ENCODE data around the gene WNT10A. TPM values are rescaled to one million over a fixed set of nuclear protein-coding genes. Genes with fewer than 3 reads are reported as not detected.

WNT10A gene
- total and polyA plus RNA-seq, 10 of the 15 experiments (the other 5 are each of a cell fraction or from before 2014, with no cell fraction given): 0.61 to 45.0 (median 6.9) TPM

- no peak overlapping the region for H3K4me2 ChIP-seq (ENCODE audit: control insufficient read depth, insufficient read depth)
- no peaks in the 10 kb centered on the region for H4K20me1 ChIP-seq (ENCODE audit: control insufficient read depth, insufficient read depth)
- BruUV-seq (replicated peaks): no TSS peak
- SMC1A ChIA-PET (ENCODE audit: uncharacterized antibody, unreplicated experiment): interaction anchor here (0.7 to 1.6 kb wide), 2 partner anchors 13 to 41 kb away, joined by 3 to 4 read pairs; no protein-coding TSS in a partner anchor
- CTCF ChIA-PET: interaction anchor here (1.3 to 1.8 kb wide), 2 partner anchors 19 to 40 kb away, joined by 4 to 6 read pairs; no protein-coding TSS in a partner anchor
- POLR2A ChIA-PET: no interaction called here
- H3K9me3 ChIP-seq (replicated peaks; ENCODE audit: control insufficient read depth, insufficient read depth, low read length): no peaks in the 10 kb centered on the region
- H3K36me3 ChIP-seq (ENCODE audit: control insufficient read depth in 2 of 2, insufficient read depth in 2 of 2, low read length in 1 of 2): no peaks in the 10 kb centered on the region
- H3K9ac ChIP-seq (ENCODE audit: control insufficient read depth, insufficient read depth, low read length): no peak overlapping the region
- H2AFZ ChIP-seq (ENCODE audit: control insufficient read depth, low read depth, low read length): no peak overlapping the region
- WGBS (ENCODE audit: insufficient coverage, insufficient replicate concordance, low lambda C conversion rate, missing lambda C conversion rate): 15% methylated on average over 10 of the region's 10 CpGs
- ATAC-seq (no peak), FAIRE-seq (no peak), DNase-seq (ENCODE audit: low read depth, low spot score) (no peak)
- TF ChIP-seq CHD4 (IDR thresholded peaks at IDR 0.05): no peak
- TF ChIP-seq, protein P1, sequence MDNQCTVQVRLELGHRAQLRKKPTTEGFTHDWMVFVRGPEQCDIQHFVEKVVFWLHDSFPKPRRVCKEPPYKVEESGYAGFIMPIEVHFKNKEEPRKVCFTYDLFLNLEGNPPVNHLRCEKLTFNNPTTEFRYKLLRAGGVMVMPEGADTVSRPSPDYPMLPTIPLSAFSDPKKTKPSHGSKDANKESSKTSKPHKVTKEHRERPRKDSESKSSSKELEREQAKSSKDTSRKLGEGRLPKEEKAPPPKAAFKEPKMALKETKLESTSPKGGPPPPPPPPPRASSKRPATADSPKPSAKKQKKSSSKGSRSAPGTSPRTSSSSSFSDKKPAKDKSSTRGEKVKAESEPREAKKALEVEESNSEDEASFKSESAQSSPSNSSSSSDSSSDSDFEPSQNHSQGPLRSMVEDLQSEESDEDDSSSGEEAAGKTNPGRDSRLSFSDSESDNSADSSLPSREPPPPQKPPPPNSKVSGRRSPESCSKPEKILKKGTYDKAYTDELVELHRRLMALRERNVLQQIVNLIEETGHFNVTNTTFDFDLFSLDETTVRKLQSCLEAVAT (IDR thresholded peaks at IDR 0.05): no peak
- no peak for TF ChIP-seq YBX1 (IDR thresholded peaks at IDR 0.05)
- no peak for TF ChIP-seq CHD2 (IDR thresholded peaks at IDR 0.05; ENCODE audit: borderline replicate concordance, low read depth, low read length)
- no peak for TF ChIP-seq CTCF (IDR thresholded peaks at IDR 0.05 in 2 of 3, conservative IDR thresholded peaks at IDR 0.05 in 1 of 3; ENCODE audit: control insufficient read depth in 2 of 3, extremely low read depth in 1 of 3, insufficient read depth in 1 of 3, low read depth in 3 of 3, low read length in 3 of 3)
- TF ChIP-seq POLR2AphosphoS2 (IDR thresholded peaks at IDR 0.05; ENCODE audit: low read depth, low read length): no peak
- no peak for TF ChIP-seq PAX5 (IDR thresholded peaks at IDR 0.05; ENCODE audit: borderline replicate concordance, low read depth, low read length)
- no peak overlapping the region for H3K27ac ChIP-seq (ENCODE audit: control insufficient read depth, insufficient read depth)
- RAD21 ChIA-PET (ENCODE audit: unreplicated experiment): no interaction called here
- no peaks in the 10 kb centered on the region for H3K79me2 ChIP-seq (ENCODE audit: control insufficient read depth, insufficient read depth, low read length)
- in situ Hi-C loops (cut with MboI): no loop called here
- peaks cover 22 to 40% of the 10 kb centered on the region in 2 experiments for H3K27me3 ChIP-seq (replicated peaks in 1 of 2; ENCODE audit: control insufficient read depth in 2 of 2, insufficient read depth in 2 of 2, low read length in 1 of 2)
- H3K4me1 ChIP-seq (ENCODE audit: control insufficient read depth, insufficient read depth, low read length): no peaks in the 10 kb centered on the region
- H3K4me3 ChIP-seq: no peak overlapping the region
- intact Hi-C loops (cut with micrococcal nuclease; ENCODE audit: unreplicated experiment): no loop called here
Measured at GRCh38 chr2:218857371-218858137, 23.1 kb upstream of the WNT10A start.

Data from GM12878 (cell line).